Tibial artery (tissue), 4 donors: ENCODE measurements around the gene SSB.
A peak's percentile ranks its signal among the peaks of the same experiment; 100 is the strongest.

Experiments used
- DNase-seq, 2 donors: peaks; one replicate each; pipeline ENCODE4 v3.0.0-alpha.2; 2019
- H3K27ac ChIP-seq, 2 donors: fragments of 200-600 bp; sonication (generic) in 1 of 2; 1 replicate in 1 of 2; 2 replicates in 1 of 2; pipeline ENCODE4 v1.5.1; 2018 to 2019; ENCODE audit warnings: mild to moderate bottlenecking in 1 of 2
- H3K27me3 ChIP-seq, 2 donors: fragments of 200-600 bp; sonication (generic) in 1 of 2; one replicate each; pipeline versions ENCODE4 v1.5.1 to v1.6.0; 2016 to 2019
- H3K36me3 ChIP-seq, 3 donors: fragments of 200-600 bp; sonication (generic) in 2 of 3; one replicate each; pipeline ENCODE4 v1.5.1; 2016 to 2019; ENCODE audit warnings: mild to moderate bottlenecking in 2 of 3
- H3K4me1 ChIP-seq, 4 donors: fragments of 200-600 bp; sonication (generic) in 2 of 4; 1 replicate in 3 of 4; 2 replicates in 1 of 4; pipeline ENCODE4 v1.5.1; 2016 to 2019
- H3K4me3 ChIP-seq, 2 donors: fragments of 200-600 bp; sonication (generic) in 1 of 2; 1 replicate in 1 of 2; 2 replicates in 1 of 2; pipeline ENCODE4 v1.5.1; 2018 to 2019; ENCODE audit warnings: mild to moderate bottlenecking in 2 of 2
- H3K9me3 ChIP-seq, 3 donors: fragments of 200-600 bp; sonication (generic) in 1 of 3; one replicate each; pipeline ENCODE4 v1.5.1; 2016 to 2019
- CTCF ChIP-seq, 2 experiments: fragments of 200-600 bp in 1 of 2; fragments of 450-650 bp in 1 of 2; IDR thresholded peaks; one replicate each; pipeline ENCODE4 v1.5.1; 2017 to 2019; ENCODE audit warnings: antibody characterized with exemption in 2 of 2, mild to moderate bottlenecking in 1 of 2, moderate library complexity in 1 of 2
- intact Hi-C: fragments of 100-400 bp; cut with DNase I; formaldehyde crosslinking; loops from one replicate; pipeline ENCODE4 v1.15.0; 2023; ENCODE audit warnings: low total_unique reads

Gene SSB

GRCh38 chr2:169798718-169799592 is at the start of gene SSB:
Gene SSB (plus strand): TSS chr2:169798871. CDS start chr2:169800961, 2,090 bp downstream.
- Histone ChIP-seq H3K36me3 (peaks cover 7 to 12% (median 7%) of the 10 kb centered on the region in 3 donors), H3K4me3 (peak within 1 kb of the TSS; percentile 79 to 86), H3K4me1 (peaks cover 0 to 32% (median 15%) of the 10 kb centered on the region in 4 donors), H3K9me3 (no peaks in the 10 kb centered on the region), H3K27ac (peak within 1 kb of the TSS; percentile 85 to 89), H3K27me3 (no peaks in the 10 kb centered on the region)
- TF ChIP-seq CTCF (IDR thresholded peaks at IDR 0.05): peak in 1 of 2 experiments; percentile 9
- intact Hi-C loops: loop anchor here (2.0 to 10.0 kb wide), 2 partner anchors 66 to 104 kb away; partner anchors contain the start of genes CFAP210, KLHL23 and PHOSPHO2
- DNase-seq: peak; percentile 90 to 94

- H3K27ac ChIP-seq: no peak overlapping the region
- H3K36me3 ChIP-seq: no peaks in the 10 kb centered on the region
- TF ChIP-seq CTCF (IDR thresholded peaks at IDR 0.05): no peak
- H3K27me3 ChIP-seq: no peaks in the 10 kb centered on the region
- no peak for DNase-seq
- intact Hi-C loops: no loop called here
- H3K9me3 ChIP-seq: no peaks in the 10 kb centered on the region
- H3K4me3 ChIP-seq: no peak overlapping the region
- H3K4me1 ChIP-seq: no peaks in the 10 kb centered on the region
These were observed 45.9 kb upstream of the SSB start for GRCh38 chr2:169752752-169753151.

GRCh38 chr2:169755083-169755870 is 43.4 kb upstream of the SSB start:
- H3K4me1 ChIP-seq: no peaks in the 10 kb centered on the region
- no peak for TF ChIP-seq CTCF (IDR thresholded peaks at IDR 0.05)
- intact Hi-C loops: no loop called here

GRCh38 chr2:169756342-169756741 is 42.3 kb upstream of the SSB start:
- no peak for TF ChIP-seq CTCF (IDR thresholded peaks at IDR 0.05)
- H3K27ac ChIP-seq: no peak overlapping the region
- H3K9me3 ChIP-seq: no peaks in the 10 kb centered on the region
- DNase-seq: no peak
- no peaks in the 10 kb centered on the region for H3K27me3 ChIP-seq
- no peaks in the 10 kb centered on the region for H3K4me1 ChIP-seq
- H3K4me3 ChIP-seq: no peak overlapping the region
- H3K36me3 ChIP-seq: no peaks in the 10 kb centered on the region
- intact Hi-C loops: no loop called here

More at GRCh38 chr2:169755083-169755870, 43.4 kb upstream of the SSB start:
- no peak overlapping the region for H3K4me3 ChIP-seq
- H3K36me3 ChIP-seq: no peaks in the 10 kb centered on the region
- H3K27me3 ChIP-seq: no peaks in the 10 kb centered on the region
- no peaks in the 10 kb centered on the region for H3K9me3 ChIP-seq
- no peak overlapping the region for H3K27ac ChIP-seq
- DNase-seq: no peak

GRCh38 chr2:169757356-169757755 is 41.3 kb upstream of the SSB start:
- no peaks in the 10 kb centered on the region for H3K4me1 ChIP-seq
- no peak for TF ChIP-seq CTCF (IDR thresholded peaks at IDR 0.05)
- no peak overlapping the region for H3K27ac ChIP-seq
- H3K36me3 ChIP-seq: no peaks in the 10 kb centered on the region
- DNase-seq: no peak
- H3K4me3 ChIP-seq: no peak overlapping the region
- no peaks in the 10 kb centered on the region for H3K27me3 ChIP-seq
- intact Hi-C loops: no loop called here
- H3K9me3 ChIP-seq: no peaks in the 10 kb centered on the region
